MM.1S (cell line): ENCODE data around the gene CDC42EP5.
A peak's percentile ranks its signal among the peaks of the same experiment; 100 is the strongest.

Experiments
- DNase-seq: peaks from one replicate; pipeline ENCODE4 v3.0.0-alpha.2; 2015
- H2AFZ ChIP-seq: fragments of 300-600 bp; sonication (generic); 2 replicates; pipeline ENCODE4 v1.6.0; 2016; ENCODE audit warnings: antibody characterized with exemption, low read length
- H3F3A ChIP-seq: fragments of 300-600 bp; sonication (generic); 2 replicates; pipeline ENCODE4 v1.6.1; 2016; ENCODE audit warnings: mild to moderate bottlenecking, antibody characterized with exemption, low read length, moderate library complexity, mixed read lengths; ENCODE audit not compliant: insufficient read depth
- H3K27ac ChIP-seq: fragments of 300-600 bp; sonication (generic); 2 replicates; pipeline ENCODE4 v1.5.1; 2016; ENCODE audit warnings: mild to moderate bottlenecking, low read length
- H3K27me3 ChIP-seq: fragments of 300-600 bp; sonication (generic); replicated peaks from 2 replicates; pipeline ENCODE4 v1.6.0; 2016; ENCODE audit warnings: low read length; ENCODE audit not compliant: insufficient read depth
- H3K36me3 ChIP-seq: fragments of 300-600 bp; sonication (generic); replicated peaks from 2 replicates; pipeline ENCODE4 v1.6.1; 2016; ENCODE audit warnings: mild to moderate bottlenecking, low read length, mixed read lengths; ENCODE audit not compliant: insufficient read depth
- H3K4me1 ChIP-seq: fragments of 300-600 bp; sonication (generic); 2 replicates; pipeline ENCODE4 v1.6.1; 2016; ENCODE audit warnings: low read length, mixed read lengths
- H3K4me2 ChIP-seq: fragments of 300-600 bp; sonication (generic); 2 replicates; pipeline ENCODE4 v1.6.0; 2016; ENCODE audit warnings: low read depth, low read length
- H3K4me3 ChIP-seq: fragments of 300-600 bp; sonication (generic); 2 replicates; pipeline ENCODE4 v1.5.1; 2016; ENCODE audit warnings: low read length, mixed read lengths
- H3K79me2 ChIP-seq: fragments of 300-600 bp; sonication (generic); 2 replicates; pipeline ENCODE4 v1.6.1; 2016; ENCODE audit warnings: mixed run types, low read length, mixed read lengths
- H3K9ac ChIP-seq: fragments of 300-600 bp; sonication (generic); 2 replicates; pipeline ENCODE4 v1.6.1; 2016; ENCODE audit warnings: low read length, mixed read lengths
- H3K9me2 ChIP-seq: fragments of 300-600 bp; sonication (generic); replicated peaks from 2 replicates; pipeline ENCODE4 v1.6.1; 2016; ENCODE audit warnings: mild to moderate bottlenecking, low read length, mixed read lengths; ENCODE audit not compliant: insufficient read depth
- H3K9me3 ChIP-seq: fragments of 300-600 bp; sonication (generic); replicated peaks from 2 replicates; pipeline ENCODE4 v1.6.1; 2016; ENCODE audit warnings: mild to moderate bottlenecking, low read length, mixed read lengths; ENCODE audit not compliant: insufficient read depth
- H4K20me1 ChIP-seq: fragments of 300-600 bp; sonication (generic); 2 replicates; pipeline ENCODE4 v1.6.1; 2016; ENCODE audit warnings: mild to moderate bottlenecking, low read length, moderate library complexity, mixed read lengths; ENCODE audit not compliant: insufficient read depth
- CTCF ChIP-seq: fragments of 300-600 bp; sonication (generic); IDR thresholded peaks from 2 replicates; pipeline ENCODE4 v1.5.1; 2016; ENCODE audit warnings: antibody characterized with exemption, low read length, mixed read lengths
- EZH2 ChIP-seq: fragments of 300-600 bp; sonication (generic); optimal IDR thresholded peaks from 2 replicates; pipeline ENCODE3; 2017; ENCODE audit warnings: low read depth, mild to moderate bottlenecking, antibody characterized with exemption, low read length, mixed read lengths
- EZH2phosphoT487 ChIP-seq: fragments of 300-600 bp; sonication (generic); IDR thresholded peaks from 2 replicates; pipeline ENCODE4 v1.6.1; 2018; ENCODE audit warnings: antibody characterized with exemption, low read length

Gene CDC42EP5

GRCh38 chr19:54464630-54465425, 8.3 kb downstream of the CDC42EP5 start:
- peak overlapping the region; percentile 94 for H3K27ac ChIP-seq
- TF ChIP-seq EZH2phosphoT487 (no peak), EZH2 (no peak), CTCF (no peak)
- H3K4me3 ChIP-seq, result peak overlapping the region; percentile 72
- no peaks in the 10 kb centered on the region for H3K9me3 ChIP-seq
- peak overlapping the region; percentile 68 for H3K9ac ChIP-seq
- peak overlapping the region; percentile 76 for H2AFZ ChIP-seq
- H4K20me1 ChIP-seq, result no peaks in the 10 kb centered on the region
- peak; percentile 89 for DNase-seq
- H3K79me2 ChIP-seq, result peaks cover 7% of the 10 kb centered on the region; the same call in 1 of the 2 replicates
- H3K4me2 ChIP-seq, result peak overlapping the region; percentile 93
- no peaks in the 10 kb centered on the region for H3K36me3 ChIP-seq
- peaks cover 5% of the 10 kb centered on the region; the same call in 1 of the 2 replicates for H3K4me1 ChIP-seq
- H3K27me3 ChIP-seq, result peaks cover 34% of the 10 kb centered on the region
- H3F3A ChIP-seq, result peaks cover 9% of the 10 kb centered on the region
- H3K9me2 ChIP-seq, result no peaks in the 10 kb centered on the region

- DNase-seq, result peak; percentile 98
These were observed 9.0 kb downstream of the CDC42EP5 start for GRCh38 chr19:54464044-54464629.

GRCh38 chr19:54463531-54464043, 9.5 kb downstream of the CDC42EP5 start, which contains the start of gene LENG9:
LENG9 (minus strand) TSS chr19:54463778; CDS start chr19:54463526, 252 bp downstream.
- Histone ChIP-seq H3K36me3 (no peaks in the 10 kb centered on the region), H3K27me3 (peaks cover 22% of the 10 kb centered on the region), H3F3A (peaks cover 16% of the 10 kb centered on the region), H3K27ac (peak within 1 kb of the TSS; percentile 94), H3K4me3 (peak within 1 kb of the TSS; percentile 72), H3K4me2 (peak within 1 kb of the TSS; percentile 93), H4K20me1 (peaks cover 6% of the 10 kb centered on the region), H3K9me2 (no peaks in the 10 kb centered on the region), H3K9me3 (no peaks in the 10 kb centered on the region), H3K4me1 (peaks cover 5% of the 10 kb centered on the region; the same call in 1 of the 2 replicates), H3K9ac (peak within 1 kb of the TSS; percentile 75), H3K79me2 (peaks cover 20% of the 10 kb centered on the region; the same call in 1 of the 2 replicates), H2AFZ (peak within 1 kb of the TSS; percentile 83)
- TF ChIP-seq EZH2phosphoT487, result no peak
- no peak for TF ChIP-seq EZH2
- TF ChIP-seq CTCF, result no peak
- DNase-seq, result no peak

More at GRCh38 chr19:54464044-54464629, 9.0 kb downstream of the CDC42EP5 start:
- H3K4me2 ChIP-seq, result peak overlapping the region; percentile 93
- peaks cover 27% of the 10 kb centered on the region for H3K27me3 ChIP-seq
- H3K36me3 ChIP-seq, result no peaks in the 10 kb centered on the region
- H3K9ac ChIP-seq, result peak overlapping the region; percentile 68
- H3K9me2 ChIP-seq, result no peaks in the 10 kb centered on the region
- TF ChIP-seq EZH2, result no peak
- TF ChIP-seq EZH2phosphoT487, result no peak
- no peak for TF ChIP-seq CTCF
- peaks cover under 1% of the 10 kb centered on the region; the same call in 1 of the 2 replicates for H4K20me1 ChIP-seq
- H3K4me3 ChIP-seq, result peak overlapping the region; percentile 72
- H3K27ac ChIP-seq, result peak overlapping the region; percentile 94
- H3K4me1 ChIP-seq, result peaks cover 5% of the 10 kb centered on the region; the same call in 1 of the 2 replicates
- peak overlapping the region; percentile 76 for H2AFZ ChIP-seq
- H3K79me2 ChIP-seq, result peaks cover 14% of the 10 kb centered on the region; the same call in 1 of the 2 replicates
- no peaks in the 10 kb centered on the region for H3K9me3 ChIP-seq
- peaks cover 11% of the 10 kb centered on the region for H3F3A ChIP-seq
